GM12878 (cell line): ENCODE measurements around the gene RTEL1. TPM values are rescaled to one million over a fixed set of nuclear protein-coding genes. Genes with fewer than 3 reads are reported as not detected.

Experiments used
- ATAC-seq: fragments of 200-7000 bp; cut with Tn5 transposase; 3 replicates; pipeline ENCODE4 v1.9.1; 2020; ENCODE audit warnings: mild to moderate bottlenecking, moderate library complexity
- BruUV-seq: library from RNA; stranded (reverse); fragments of 400-500 nt; replicated peaks from 2 replicates; lab custom pipeline; 2021; lab: Mats Ljungman, UMichigan
- CTCF ChIA-PET: fragments of 300-600 bp; sonication (Branson Sonifier 250); formaldehyde crosslinking; extraction: SDS; loops from one replicate; lab custom pipeline; 2021; ENCODE audit warnings: inconsistent platforms; lab: Yijun Ruan, JAX
- POLR2A ChIA-PET: fragments of 350-600 bp; formaldehyde crosslinking; extraction: SDS; loops from one replicate; lab custom pipeline; 2021; ENCODE audit warnings: inconsistent platforms; lab: Charles Lee
- RAD21 ChIA-PET: fragments of 300-600 bp; sonication (Branson Sonifier 250); formaldehyde crosslinking; loops from one replicate; lab custom pipeline; 2023; ENCODE audit warnings: antibody characterized with exemption; ENCODE audit not compliant: unreplicated experiment; lab: Charles Lee
- SMC1A ChIA-PET: fragments of 300-600 bp; sonication (Branson Sonifier 250); formaldehyde crosslinking; loops from one replicate; lab custom pipeline; 2023; ENCODE audit not compliant: unreplicated experiment, uncharacterized antibody; lab: Charles Lee
- DNase-seq: peaks from one replicate; pipeline ENCODE4 v3.0.0-alpha.2; 2011; ENCODE audit warnings: low read depth, low spot score
- FAIRE-seq: peaks from 3 replicates; lab custom pipeline; 2011; peaks lifted over from hg19 to GRCh38; lab: Jason Lieb, UNC
- H2AFZ ChIP-seq: 2 replicates; pipeline ENCODE4 v1.6.0; 2011; ENCODE audit warnings: low read depth, low read length, control low read depth; ENCODE audit not compliant: control insufficient read depth
- H3K27ac ChIP-seq: 2 replicates; pipeline ENCODE4 v1.5.1; 2011; ENCODE audit warnings: control low read depth; ENCODE audit not compliant: control insufficient read depth, insufficient read depth
- H3K27me3 ChIP-seq, 2 experiments: replicated peaks in 1 of 2; 2 replicates each; pipeline versions ENCODE4 v1.6.0 to v1.6.1; 2011; ENCODE audit warnings: low read length in 1 of 2; ENCODE audit not compliant: control insufficient read depth in 2 of 2, insufficient read depth in 2 of 2
- H3K36me3 ChIP-seq, 2 experiments: 2 replicates each; pipeline ENCODE4 v1.5.1; 2011; ENCODE audit warnings: low read length in 1 of 2; ENCODE audit not compliant: control insufficient read depth in 2 of 2, insufficient read depth in 2 of 2
- H3K4me1 ChIP-seq: 2 replicates; pipeline ENCODE4 v1.6.1; 2011; ENCODE audit warnings: mild to moderate bottlenecking, low read length, moderate library complexity, mixed read lengths; ENCODE audit not compliant: control insufficient read depth, insufficient read depth
- H3K4me2 ChIP-seq: 2 replicates; pipeline ENCODE4 v1.6.0; 2011; ENCODE audit warnings: control low read depth; ENCODE audit not compliant: control insufficient read depth, insufficient read depth
- H3K4me3 ChIP-seq: fragments of 200-600 bp; sonication (generic); 2 replicates; pipeline ENCODE4 v1.5.1; 2016
- H3K79me2 ChIP-seq: 2 replicates; pipeline ENCODE4 v1.6.0; 2011; ENCODE audit warnings: low read length; ENCODE audit not compliant: control insufficient read depth, insufficient read depth
- H3K9ac ChIP-seq: 2 replicates; pipeline ENCODE4 v1.8.0; 2011; ENCODE audit warnings: low read length, control low read depth, mixed read lengths; ENCODE audit not compliant: control insufficient read depth, insufficient read depth
- H3K9me3 ChIP-seq: replicated peaks from 3 replicates; pipeline ENCODE4 v1.5.1; 2011; ENCODE audit warnings: mild to moderate bottlenecking, low read length; ENCODE audit not compliant: control insufficient read depth, insufficient read depth
- H4K20me1 ChIP-seq: 2 replicates; pipeline ENCODE4 v1.6.0; 2011; ENCODE audit not compliant: control insufficient read depth, insufficient read depth
- BCL11A ChIP-seq: IDR thresholded peaks from 2 replicates; pipeline ENCODE4 v1.6.1; 2011; ENCODE audit warnings: low read depth, low read length
- LARP7 ChIP-seq: fragments of 450-650 bp; IDR thresholded peaks from 2 replicates; pipeline ENCODE4 v1.6.1; 2017; ENCODE audit warnings: mild to moderate bottlenecking
- NR2C1 ChIP-seq: fragments of 450-650 bp; IDR thresholded peaks from 2 replicates; pipeline ENCODE4 v1.6.1; 2017; ENCODE audit warnings: antibody characterized with exemption, mild to moderate bottlenecking, moderate library complexity
- NR2C2 ChIP-seq: IDR thresholded peaks from 2 replicates; pipeline ENCODE4 v1.6.1; 2011; ENCODE audit warnings: borderline replicate concordance, low read depth; ENCODE audit not compliant: control insufficient read depth, insufficient read length
- NR2F1 ChIP-seq: fragments of 450-650 bp; conservative IDR thresholded peaks from 2 replicates; pipeline ENCODE4 v1.6.1; 2017; ENCODE audit warnings: mild to moderate bottlenecking
- PAX5 ChIP-seq: IDR thresholded peaks from 2 replicates; pipeline ENCODE4 v1.6.1; 2011; ENCODE audit warnings: low read depth, low read length, borderline replicate concordance
- POLR2A ChIP-seq: IDR thresholded peaks from 2 replicates; pipeline ENCODE4 v1.6.1; 2011; ENCODE audit warnings: low read depth, mild to moderate bottlenecking, low read length
- SUPT20H ChIP-seq: IDR thresholded peaks from 2 replicates; pipeline ENCODE4 v1.6.1; 2011; ENCODE audit warnings: low read depth, mild to moderate bottlenecking, low read length, moderate library complexity, borderline replicate concordance; ENCODE audit not compliant: control insufficient read depth
- TARDBP ChIP-seq: IDR thresholded peaks from 2 replicates; pipeline ENCODE4 v1.6.1; 2016; ENCODE audit warnings: borderline replicate concordance
- TBL1XR1 ChIP-seq: IDR thresholded peaks from 2 replicates; pipeline ENCODE4 v1.6.1; 2012; ENCODE audit warnings: low read depth, low read length, improper control_type of control experiment
- TCF12 ChIP-seq: IDR thresholded peaks from 2 replicates; pipeline ENCODE4 v1.6.1; 2011; ENCODE audit warnings: low read depth, mild to moderate bottlenecking, low read length
- YY1 ChIP-seq: IDR thresholded peaks from 2 replicates; pipeline ENCODE4 v1.6.1; 2011; ENCODE audit warnings: low read depth, mild to moderate bottlenecking, low read length
- ZNF217 ChIP-seq: fragments of 450-650 bp; IDR thresholded peaks from 2 replicates; pipeline ENCODE4 v1.6.1; 2017; ENCODE audit warnings: antibody characterized with exemption, mild to moderate bottlenecking
- ZNF24 ChIP-seq: fragments of 450-650 bp; IDR thresholded peaks from 2 replicates; pipeline ENCODE4 v1.6.1; 2017; ENCODE audit warnings: antibody characterized with exemption, mild to moderate bottlenecking
- WGBS: methylation state at CpG from one replicate; pipeline ENCODE4 v1.1.6; 2016; ENCODE audit warnings: low lambda C conversion rate; ENCODE audit not compliant: insufficient replicate concordance, insufficient coverage; ENCODE audit errors: missing lambda C conversion rate; 5-methylcytosine and 5-hydroxymethylcytosine counted together
- in situ Hi-C: fragments of 300-500 bp; cut with MboI; formaldehyde crosslinking; loops from 9 replicates; pipeline ENCODE4 v1.14.3; 2018; ENCODE audit warnings: mixed read lengths
- intact Hi-C: fragments of 100-400 bp; cut with micrococcal nuclease; formaldehyde crosslinking; loops from one replicate; pipeline ENCODE4 v1.14.2; 2022; ENCODE audit not compliant: unreplicated experiment
- polyA plus RNA-seq, 11 experiments: library from polyadenylated mRNA; depleted of rRNA in 4 of 11; unstranded in 6 of 11; stranded (reverse) in 5 of 11; fragments of >200 nt; fragmentation: Nextera tagmentation in 4 of 11; fragmentation: Illumina TruSeq in 1 of 11; extraction: Ambion mirVana in 4 of 11; extraction: Trizol in 1 of 11; gene quantifications; 1 replicate in 1 of 11; 2 replicates in 10 of 11; pipeline versions ENCODE4 v1.2.1 to v1.2.3, GENCODE V29; 2011 to 2016; ENCODE audit warnings: inconsistent platforms in 2 of 11, missing spikeins in 2 of 11, low read depth in 1 of 11
- total RNA-seq, 4 experiments: library from RNA; depleted of rRNA in 3 of 4; stranded (reverse); fragments of >200 nt in 3 of 4; fragmentation: Illumina TruSeq in 1 of 4; extraction: Trizol in 1 of 4; gene quantifications; 2 replicates each; pipeline versions ENCODE4 v1.2.1 to v1.2.3, GENCODE V29; 2013 to 2021

The RTEL1 gene
- total and polyA plus RNA-seq, 10 of the 15 experiments (the other 5 are each of a cell fraction or from before 2014, with no cell fraction given): 0.40 to 37.2 (median 15.6) TPM; not detected in 1

GRCh38 chr20:63699466-63700198 is 41.5 kb downstream of the RTEL1 start:
- ChIA-PET POLR2A (interaction anchor here (1.1 kb wide), 1 partner anchor 162 kb away, joined by 3 read pairs; the partner anchor contains the start of gene PTK6), RAD21 (interaction anchor here (1.6 kb wide), 1 partner anchor 8 kb away, joined by 4 read pairs; the partner anchor contains the start of genes ARFRP1 and ZGPAT), CTCF (interaction anchor here (1.0 to 1.6 kb wide), 2 partner anchors 8 to 162 kb away, joined by 4 to 8 read pairs; partner anchors contain the start of genes ARFRP1, PTK6 and ZGPAT), SMC1A (interaction anchor here (1.3 to 1.6 kb wide), 2 partner anchors 38 to 162 kb away, joined by 3 read pairs; no protein-coding TSS in a partner anchor)
- Histone ChIP-seq H3K9me3 (no peaks in the 10 kb centered on the region), H3K27me3 (no peaks in the 10 kb centered on the region), H2AFZ (no peak overlapping the region), H3K4me3 (no peak overlapping the region), H3K79me2 (no peaks in the 10 kb centered on the region), H4K20me1 (no peaks in the 10 kb centered on the region), H3K4me2 (peak overlapping the region; percentile 19; the same call in 1 of the 2 replicates), H3K4me1 (peaks cover 16% of the 10 kb centered on the region), H3K9ac (peak overlapping the region; percentile 20; the same call in 1 of the 2 replicates), H3K27ac (peak overlapping the region; percentile 75), H3K36me3 (peaks cover under 1 to 3% of the 10 kb centered on the region in 2 experiments; a peak in 3 of 4 replicates)
- BruUV-seq: TSS peak; percentile 46
- intact Hi-C loops: loop anchor here (2.0 kb wide), 1 partner anchor 87 kb away; no protein-coding TSS in a partner anchor
- TF ChIP-seq ZNF217: no peak
- TF ChIP-seq BCL11A: no peak
- peak; percentile 81 for TF ChIP-seq NR2C1
- no peak for TF ChIP-seq TBL1XR1
- TF ChIP-seq TARDBP: no peak
- TF ChIP-seq LARP7: peak; percentile 33; the same call in 1 of the 2 replicates
- TF ChIP-seq POLR2A: peak; percentile 59
- TF ChIP-seq NR2F1: peak; percentile 87
- TF ChIP-seq TCF12: no peak
- TF ChIP-seq NR2C2: peak; percentile 13
- TF ChIP-seq SUPT20H: no peak
- TF ChIP-seq ZNF24: no peak
- TF ChIP-seq YY1: peak; percentile 19; the same call in 1 of the 2 replicates
- TF ChIP-seq PAX5: 0 out of 2 replicates have a peak, but pooled peaks have one; percentile 9
- DNase-seq (no peak), ATAC-seq (peak; percentile 41), FAIRE-seq (no peak)
- 36% methylated on average over 21 of the region's 24 CpGs for WGBS
- in situ Hi-C loops: no loop called here
